GM19193 (cell line): ENCODE results near the gene CATSPERZ.

Experiments used
- POLR2A ChIP-seq: IDR thresholded peaks from 4 replicates; pipeline ENCODE4 v1.6.1; 2011; ENCODE audit not compliant: insufficient read depth, insufficient read length; ENCODE audit errors: extremely low read depth

Gene CATSPERZ

GRCh38 chr11:64314805-64315561, 14.8 kb downstream of the CATSPERZ start:
- no peak for TF ChIP-seq POLR2A

DNA sequence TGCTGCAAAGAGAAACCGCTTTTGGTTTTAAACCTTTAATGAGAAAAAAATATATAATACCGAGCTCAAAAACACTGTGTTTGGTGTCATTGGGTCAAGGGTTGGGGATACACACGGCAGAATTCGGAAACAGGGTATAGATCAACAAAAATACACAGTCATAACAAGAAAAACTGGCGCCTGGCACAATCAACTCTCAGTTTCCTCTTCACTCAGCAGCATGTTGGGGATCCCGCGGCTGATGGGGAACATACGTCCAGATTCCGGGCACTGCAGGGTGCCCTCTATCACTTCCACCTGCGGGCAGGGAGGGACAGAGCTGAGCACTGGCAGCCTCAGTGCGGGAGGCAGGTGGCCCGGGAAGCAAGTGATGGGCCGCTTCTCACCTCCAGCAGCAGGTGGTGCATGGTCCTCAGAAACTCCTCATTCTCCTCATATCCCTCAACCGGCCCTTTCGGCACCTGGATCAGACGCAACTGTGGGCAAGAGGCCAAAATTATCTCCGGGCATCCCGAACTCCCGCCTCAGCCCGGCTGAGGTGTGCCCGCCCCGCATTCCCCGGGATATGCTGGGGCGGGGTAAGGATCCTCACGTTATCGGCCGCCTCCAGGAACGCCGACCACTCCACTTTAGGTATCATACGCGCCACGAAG, 16.6 kb downstream of the CATSPERZ start:
- no peak for TF ChIP-seq POLR2A

DNA sequence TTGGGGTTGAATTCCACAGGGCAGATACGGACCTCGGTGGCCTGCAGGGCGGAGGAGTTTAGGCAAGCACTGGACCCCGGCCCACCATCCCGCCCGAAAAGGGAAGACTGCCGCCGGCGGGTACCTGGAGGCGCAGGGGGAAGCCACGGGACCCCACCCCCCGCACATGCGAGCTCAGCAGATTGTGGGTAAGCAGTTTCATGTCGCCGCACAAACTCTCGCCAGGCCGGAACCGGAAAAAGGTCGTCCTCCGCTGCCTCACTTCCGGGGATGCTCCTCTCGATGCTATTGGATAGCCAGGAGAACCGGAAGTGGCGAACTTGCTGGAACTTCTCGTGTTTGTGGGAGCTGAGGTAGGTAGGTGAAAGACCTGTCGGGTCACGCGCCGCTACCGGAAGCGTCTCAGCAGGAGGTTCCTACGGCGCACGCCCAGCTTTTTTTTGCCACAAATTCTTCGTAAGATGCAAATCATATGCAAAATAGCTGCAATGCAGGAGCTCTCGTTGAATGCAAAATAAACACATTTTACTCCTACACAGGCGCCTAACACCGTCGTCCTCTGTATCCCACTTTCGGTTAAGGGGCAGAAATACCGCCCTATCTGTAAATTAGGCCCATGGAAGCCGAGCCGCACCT, 17.3 kb downstream of the CATSPERZ start, which contains the start of gene TRMT112:
Gene TRMT112 (minus strand): TSS at position 235 of the 636 bp plus-strand sequence. CDS start 33 bp downstream, at position 202.
- peak; percentile 89 for TF ChIP-seq POLR2A

- TF ChIP-seq POLR2A: peak; percentile 68
Observed at GRCh38 chr11:64317961-64318765, 18.0 kb downstream of the CATSPERZ start, which contains the start of gene PRDX5. Gene PRDX5 (plus strand): TSS chr11:64318121. CDS start chr11:64318216, 95 bp downstream.

DNA sequence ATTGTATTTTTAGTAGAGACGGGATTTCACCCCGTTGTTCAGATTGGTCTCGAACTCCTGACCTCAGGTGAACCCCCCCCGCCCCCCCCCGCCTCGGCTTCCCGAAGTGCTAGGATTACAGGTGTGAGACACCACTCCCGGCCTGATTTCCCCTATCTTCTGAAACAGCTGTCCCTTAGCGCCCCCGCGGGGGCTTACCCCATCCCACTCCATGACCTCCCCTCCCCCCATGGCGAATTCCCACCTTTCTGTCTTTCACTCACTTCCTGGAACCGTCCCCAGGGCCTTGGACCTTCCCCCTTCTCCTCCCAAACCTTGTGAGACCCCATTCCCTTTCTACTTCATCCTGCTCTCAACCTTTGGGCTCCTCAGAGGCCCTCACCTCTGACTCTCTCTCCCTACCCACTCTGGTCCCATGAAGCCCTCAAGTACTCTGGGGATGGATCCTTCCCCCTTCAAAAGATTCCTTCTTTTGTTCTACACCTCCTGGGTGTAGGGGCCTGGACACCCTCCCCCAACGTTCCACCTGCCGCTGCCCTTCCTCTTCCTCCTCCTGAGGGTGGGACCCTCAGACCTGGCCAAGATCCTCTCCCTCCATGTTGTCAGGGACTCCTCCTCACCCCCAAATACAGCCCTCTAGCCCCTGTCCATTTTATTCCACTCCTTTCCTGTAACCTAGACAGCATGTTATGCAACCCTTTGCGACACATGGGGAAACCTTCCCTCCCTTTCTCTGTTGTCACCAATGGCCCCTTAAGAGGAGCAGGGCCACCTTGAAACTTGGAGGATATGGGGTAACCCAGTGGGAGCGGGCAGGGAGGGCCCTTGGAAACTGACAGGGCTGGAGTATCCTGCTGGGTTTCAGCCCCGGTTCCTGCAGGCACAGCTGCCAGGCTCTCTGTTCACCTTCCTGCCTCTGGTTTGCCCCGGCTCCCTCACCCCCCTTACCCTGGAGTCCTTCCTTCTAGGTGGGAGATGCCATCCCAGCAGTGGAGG, 18.9 kb downstream of the CATSPERZ start:
- TF ChIP-seq POLR2A: no peak

- TF ChIP-seq POLR2A: no peak
Observed at GRCh38 chr11:64320556-64320955, 20.4 kb downstream of the CATSPERZ start.

- TF ChIP-seq POLR2A: no peak
Observed at GRCh38 chr11:64321026-64321425, 20.9 kb downstream of the CATSPERZ start.

DNA sequence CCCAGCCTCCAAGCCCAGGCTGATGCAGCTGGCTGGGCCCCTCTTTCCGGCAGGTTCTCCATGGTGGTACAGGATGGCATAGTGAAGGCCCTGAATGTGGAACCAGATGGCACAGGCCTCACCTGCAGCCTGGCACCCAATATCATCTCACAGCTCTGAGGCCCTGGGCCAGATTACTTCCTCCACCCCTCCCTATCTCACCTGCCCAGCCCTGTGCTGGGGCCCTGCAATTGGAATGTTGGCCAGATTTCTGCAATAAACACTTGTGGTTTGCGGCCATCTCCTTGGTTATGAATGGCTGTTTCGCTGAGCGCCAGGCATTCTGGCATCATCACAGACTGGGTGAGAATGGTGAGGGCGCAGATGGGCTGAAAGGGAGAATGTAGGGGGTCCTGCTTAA, 21.4 kb downstream of the CATSPERZ start:
- no peak for TF ChIP-seq POLR2A

GRCh38 chr11:64322925-64323260, 22.7 kb downstream of the CATSPERZ start:
- no peak for TF ChIP-seq POLR2A

GRCh38 chr11:64323373-64323772, 23.2 kb downstream of the CATSPERZ start:
- no peak for TF ChIP-seq POLR2A

DNA sequence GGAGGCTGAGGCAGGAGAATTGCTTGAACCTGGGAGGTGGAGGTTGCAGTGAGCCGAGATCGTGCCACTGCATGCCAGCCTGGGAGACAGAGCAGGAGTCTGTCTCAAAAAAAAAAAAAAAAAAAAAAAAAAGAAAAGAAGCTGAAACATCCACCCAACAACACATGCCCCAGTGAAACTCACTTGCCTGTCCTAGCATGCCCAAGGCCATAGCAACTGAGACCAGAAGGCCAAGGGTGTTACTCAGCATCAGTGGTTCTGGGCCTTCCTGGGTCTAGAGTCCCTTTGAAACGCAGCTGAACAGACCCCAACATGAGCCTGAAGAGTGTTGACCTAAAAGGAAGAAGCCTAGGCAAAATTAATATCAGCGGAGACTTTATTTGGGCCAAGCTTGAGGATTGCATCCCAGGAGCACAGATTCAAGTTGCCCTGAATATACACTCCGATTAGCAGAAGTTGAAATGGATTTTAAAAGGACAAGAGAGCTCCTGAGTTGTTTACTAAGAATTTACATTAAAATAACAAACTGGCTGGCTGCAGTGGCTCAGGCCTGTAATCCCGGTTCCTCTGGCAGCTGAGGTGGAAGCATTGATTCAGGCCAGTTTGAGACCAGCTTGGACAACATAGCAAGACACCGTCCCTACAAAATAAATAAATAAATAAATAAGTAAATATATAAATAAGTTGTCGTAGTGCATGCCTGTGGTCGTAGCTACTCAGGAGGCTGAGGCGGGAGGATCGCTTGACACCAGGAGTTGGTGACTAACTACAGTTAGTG, 24.7 kb downstream of the CATSPERZ start:
- no peak for TF ChIP-seq POLR2A

GRCh38 chr11:64327375-64327774, 27.2 kb downstream of the CATSPERZ start:
- no peak for TF ChIP-seq POLR2A

GRCh38 chr11:64327993-64328392, 27.8 kb downstream of the CATSPERZ start:
- no peak for TF ChIP-seq POLR2A

- TF ChIP-seq POLR2A: no peak
Observed at GRCh38 chr11:64330888-64331287, 30.7 kb downstream of the CATSPERZ start.
